Measurements from ENCODE around the gene HDAC3. TPM values are rescaled to one million over a fixed set of nuclear protein-coding genes. Genes with fewer than 3 reads are reported as not detected.
A peak's percentile ranks its signal among the peaks of the same experiment; 100 is the strongest.

Gene HDAC3
- total RNA-seq, 2 experiments from 2014 or later, result 83.6 to 85.4 TPM

GRCh38 chr5:141597394-141597793, 39.3 kb downstream of the HDAC3 start:
- no TSS peak for BruUV-seq (replicated peaks)
- Histone ChIP-seq H4K20me1 (ENCODE audit: insufficient read depth, low read length) (no peaks in the 10 kb centered on the region), H3K79me2 (ENCODE audit: insufficient read depth, low read depth, low read length) (peaks cover 57% of the 10 kb centered on the region), H3K4me1 (ENCODE audit: insufficient read depth, low read length, poor library complexity, severe bottlenecking) (peaks cover 23% of the 10 kb centered on the region), H3K9me2 (ENCODE audit: insufficient read depth, low read length) (no peaks in the 10 kb centered on the region), H3K36me3 (ENCODE audit: insufficient read depth, low read length) (peaks cover 26% of the 10 kb centered on the region), H3K4me3 (ENCODE audit: low read depth, low read length, poor library complexity, severe bottlenecking) (no peak overlapping the region), H3K27ac (ENCODE audit: low read depth, low read length, poor library complexity, severe bottlenecking) (no peak overlapping the region), H3K4me2 (ENCODE audit: low read length) (no peak overlapping the region), H3K9me3 (ENCODE audit: low read length) (no peaks in the 10 kb centered on the region), H2AFZ (ENCODE audit: low read length) (no peak overlapping the region)
- TF ChIP-seq CTCF (conservative IDR thresholded peaks at IDR 0.05; ENCODE audit: low read length), result no peak
- TF ChIP-seq EZH2phosphoT487 (IDR thresholded peaks at IDR 0.05; ENCODE audit: borderline replicate concordance, low read depth, low read length), result no peak
- ChIA-PET CTCF (ENCODE audit: unreplicated experiment) (no interaction called here), POLR2A (interaction anchor here (0.7 to 2.1 kb wide), 6 partner anchors 9 to 72 kb away, joined by 3 to 14 read pairs (median 4); no protein-coding TSS in a partner anchor)
- DNase-seq (ENCODE audit: low spot score), result peak; percentile 17
- intact Hi-C loops (cut with micrococcal nuclease; ENCODE audit: unreplicated experiment), result no loop called here

GRCh38 chr5:141596867-141597266, 39.8 kb downstream of the HDAC3 start:
- ChIA-PET POLR2A (interaction anchor here (0.7 to 2.1 kb wide), 5 partner anchors 10 to 72 kb away, joined by 3 to 14 read pairs (median 4); no protein-coding TSS in a partner anchor), CTCF (ENCODE audit: unreplicated experiment) (no interaction called here)
- Histone ChIP-seq H3K9me2 (ENCODE audit: insufficient read depth, low read length) (no peaks in the 10 kb centered on the region), H3K27ac (ENCODE audit: low read depth, low read length, poor library complexity, severe bottlenecking) (no peak overlapping the region), H4K20me1 (ENCODE audit: insufficient read depth, low read length) (no peaks in the 10 kb centered on the region), H3K79me2 (ENCODE audit: insufficient read depth, low read depth, low read length) (peaks cover 52% of the 10 kb centered on the region), H2AFZ (ENCODE audit: low read length) (no peak overlapping the region), H3K4me1 (ENCODE audit: insufficient read depth, low read length, poor library complexity, severe bottlenecking) (peaks cover 27% of the 10 kb centered on the region), H3K4me3 (ENCODE audit: low read depth, low read length, poor library complexity, severe bottlenecking) (no peak overlapping the region), H3K36me3 (ENCODE audit: insufficient read depth, low read length) (peaks cover 26% of the 10 kb centered on the region), H3K4me2 (ENCODE audit: low read length) (no peak overlapping the region), H3K9me3 (ENCODE audit: low read length) (no peaks in the 10 kb centered on the region)
- intact Hi-C loops (cut with micrococcal nuclease; ENCODE audit: unreplicated experiment), result no loop called here
- TF ChIP-seq CTCF (conservative IDR thresholded peaks at IDR 0.05; ENCODE audit: low read length) (no peak), EZH2phosphoT487 (IDR thresholded peaks at IDR 0.05; ENCODE audit: borderline replicate concordance, low read depth, low read length) (no peak)
- DNase-seq (ENCODE audit: low spot score), result no peak
- BruUV-seq (replicated peaks), result no TSS peak

DNA sequence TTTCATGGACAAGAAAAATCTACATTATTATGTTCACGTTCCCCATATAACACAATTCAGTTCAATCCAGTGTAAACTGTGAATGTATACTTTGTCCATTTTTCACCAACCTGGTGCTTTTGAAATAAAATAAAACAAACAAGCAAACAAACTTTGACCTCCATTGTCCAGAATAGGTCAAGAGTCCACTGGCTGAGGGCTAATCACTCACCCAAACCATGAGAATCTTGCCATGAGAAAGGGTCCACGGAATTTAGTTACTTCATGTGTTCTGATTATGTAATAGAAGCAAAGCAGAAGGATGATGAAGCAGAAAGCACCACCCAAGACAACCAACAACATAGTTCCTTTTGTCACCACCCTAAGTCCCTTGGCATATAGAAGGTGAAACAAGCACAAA, 46.5 kb downstream of the HDAC3 start:
- peaks cover 20% of the 10 kb centered on the region; the same call in 1 of the 2 replicates for H3K79me2 ChIP-seq (ENCODE audit: insufficient read depth, low read depth, low read length)
- no peak for DNase-seq (ENCODE audit: low spot score)
- no peaks in the 10 kb centered on the region for H3K9me2 ChIP-seq (ENCODE audit: insufficient read depth, low read length)
- peaks cover 55% of the 10 kb centered on the region for H3K36me3 ChIP-seq (ENCODE audit: insufficient read depth, low read length)
- intact Hi-C loops (cut with micrococcal nuclease; ENCODE audit: unreplicated experiment), result loop anchor here (5.0 kb wide), 1 partner anchor 102 kb away; no protein-coding TSS in a partner anchor
- TSS peak; percentile 14 for BruUV-seq (replicated peaks)
- CTCF ChIA-PET (ENCODE audit: unreplicated experiment), result no interaction called here
- no peak overlapping the region for H3K4me3 ChIP-seq (ENCODE audit: low read depth, low read length, poor library complexity, severe bottlenecking)
- no peak overlapping the region for H3K4me2 ChIP-seq (ENCODE audit: low read length)
- H2AFZ ChIP-seq (ENCODE audit: low read length), result no peak overlapping the region
- POLR2A ChIA-PET, result interaction anchor here (0.6 to 0.9 kb wide), 3 partner anchors 22 to 74 kb away, joined by 3 read pairs; no protein-coding TSS in a partner anchor
- TF ChIP-seq EZH2phosphoT487 (IDR thresholded peaks at IDR 0.05; ENCODE audit: borderline replicate concordance, low read depth, low read length) (no peak), CTCF (conservative IDR thresholded peaks at IDR 0.05; ENCODE audit: low read length) (no peak)
- no peaks in the 10 kb centered on the region for H3K9me3 ChIP-seq (ENCODE audit: low read length)
- no peak overlapping the region for H3K27ac ChIP-seq (ENCODE audit: low read depth, low read length, poor library complexity, severe bottlenecking)
- H3K4me1 ChIP-seq (ENCODE audit: insufficient read depth, low read length, poor library complexity, severe bottlenecking), result peaks cover 22% of the 10 kb centered on the region
- H4K20me1 ChIP-seq (ENCODE audit: insufficient read depth, low read length), result no peaks in the 10 kb centered on the region
